K562 (cell line): ENCODE data around the gene MACROD2.

Experiments
- CEBPZ ChIP-seq: fragments of 150-350 bp; IDR thresholded peaks from 2 replicates; pipeline ENCODE4 v1.6.1; 2014; ENCODE audit warnings: low read depth, mild to moderate bottlenecking, low read length, borderline replicate concordance
- CTCF ChIP-seq, 3 experiments: IDR thresholded peaks in 2 of 3; conservative IDR thresholded peaks in 1 of 3; 2 replicates each; pipeline ENCODE4 v1.5.1; 2011 to 2012; ENCODE audit warnings: low read length in 3 of 3, mild to moderate bottlenecking in 3 of 3, control low read depth in 2 of 3, improper control_type of control experiment in 1 of 3, inconsistent platforms in 1 of 3, low read depth in 1 of 3, mixed read lengths in 1 of 3, moderate library complexity in 1 of 3; ENCODE audit not compliant: insufficient read depth in 2 of 3
- EZH2 ChIP-seq: IDR thresholded peaks from 2 replicates; pipeline ENCODE4 v1.6.1; 2012; ENCODE audit warnings: low read depth, mild to moderate bottlenecking, inconsistent platforms, low read length, borderline replicate concordance
- HNRNPK ChIP-seq: fragments of 200-400 bp; formaldehyde crosslinking; IDR thresholded peaks from one replicate; pipeline ENCODE4 v1.6.1; 2018; ENCODE audit warnings: mild to moderate bottlenecking, low read depth, low read length; ENCODE audit not compliant: poor library complexity, severe bottlenecking
- NCOR1 ChIP-seq: fragments of 450-650 bp; IDR thresholded peaks from 2 replicates; pipeline ENCODE4 v1.6.1; 2016; ENCODE audit warnings: mild to moderate bottlenecking, moderate library complexity
- PKNOX1 ChIP-seq: fragments of 450-650 bp; IDR thresholded peaks from 2 replicates; pipeline ENCODE4 v1.6.1; 2016
- POLR2AphosphoS5 ChIP-seq: IDR thresholded peaks from 2 replicates; pipeline ENCODE4 v1.6.1; 2011; ENCODE audit warnings: mild to moderate bottlenecking, low read depth, low read length, moderate library complexity; ENCODE audit not compliant: control insufficient read depth, insufficient read depth
- RBM39 ChIP-seq: fragments of 200-400 bp; formaldehyde crosslinking; optimal IDR thresholded peaks from 2 replicates; pipeline ENCODE3; 2018; ENCODE audit warnings: low read depth, low read length
- REST ChIP-seq, 2 experiments: fragments of 450-650 bp; formaldehyde crosslinking in 1 of 2; IDR thresholded peaks; 2 replicates each; pipeline versions ENCODE4 v1.4.0 to v1.6.1; 2014 to 2020; ENCODE audit warnings: mild to moderate bottlenecking in 2 of 2, borderline replicate concordance in 1 of 2, low read depth in 1 of 2
- RREB1 ChIP-seq: fragments of 250-450 bp; sonication (Bioruptor Pico); IDR thresholded peaks from 2 replicates; pipeline ENCODE4 v1.4.0; 2020
- SMARCA4 ChIP-seq: fragments of 450-650 bp; IDR thresholded peaks from 2 replicates; pipeline ENCODE4 v1.6.1; 2016
- ZNF217 ChIP-seq: sonication (generic); formaldehyde crosslinking; IDR thresholded peaks from 2 replicates; pipeline ENCODE4 v1.8.0; 2022; ENCODE audit warnings: mild to moderate bottlenecking, missing genetic modification reagents

- TF ChIP-seq NCOR1 (no peak), HNRNPK (no peak), REST (IDR thresholded peaks at IDR 0.05; ENCODE audit: borderline replicate concordance) (no peak), REST (CRISPR knock-in tag; IDR thresholded peaks at IDR 0.05; ENCODE audit: low read depth) (no peak), POLR2AphosphoS5 (no peak), RREB1 (CRISPR knock-in tag) (no peak), CTCF (IDR thresholded peaks at IDR 0.05 in 2 of 3, conservative IDR thresholded peaks at IDR 0.05 in 1 of 3; ENCODE audit: insufficient read depth in 2 of 3, low read depth in 1 of 3, low read length in 3 of 3) (no peak), CEBPZ (no peak), PKNOX1 (no peak), EZH2 (no peak), ZNF217 (no peak), RBM39 (no peak), SMARCA4 (no peak)
Measured at GRCh38 chr20:14259689-14260088, 264.4 kb downstream of the MACROD2 start.
